Panc1 (cell line): Measurements from ENCODE around the gene GBF1. TPM values are rescaled to one million over a fixed set of nuclear protein-coding genes. Genes with fewer than 3 reads are reported as not detected.
"Not testable (repeated sequence)": the region's sequence is repeated elsewhere in the genome, so short reads cannot be mapped to it uniquely, and the experiment has no call there.

ENCODE experiments used
- ATAC-seq: fragments of 200-7000 bp; cut with Tn5 transposase; 2 replicates; pipeline ENCODE4 v1.9.1; 2020; ENCODE audit warnings: mild to moderate bottlenecking, moderate library complexity
- BruUV-seq: library from RNA; stranded (reverse); fragments of 400-500 nt; replicated peaks from 2 replicates; lab custom pipeline; 2021; lab: Mats Ljungman, UMichigan
- CTCF ChIA-PET: fragments of 300-600 bp; sonication (Branson Sonifier 250); formaldehyde crosslinking; loops from one replicate; lab custom pipeline; 2022; ENCODE audit warnings: antibody characterized with exemption; lab: Charles Lee
- POLR2A ChIA-PET: fragments of 300-600 bp; sonication (Branson Sonifier 250); formaldehyde crosslinking; loops from one replicate; lab custom pipeline; 2022; ENCODE audit warnings: antibody characterized with exemption; lab: Charles Lee
- DNase-seq: peaks from one replicate; pipeline ENCODE4 v3.0.0-alpha.2; 2010; ENCODE audit warnings: low read depth, low spot score
- H3K27ac ChIP-seq: 2 replicates; pipeline ENCODE4 v1.5.1; 2011; ENCODE audit warnings: mild to moderate bottlenecking, low read length, inconsistent platforms
- H3K27me3 ChIP-seq: fragments of 200-500 bp; sonication (Bioruptor generic); 2 replicates; pipeline ENCODE4 v1.6.0; 2014; ENCODE audit warnings: low read length, inconsistent platforms; ENCODE audit not compliant: control insufficient read depth, insufficient read depth
- H3K36me3 ChIP-seq: fragments of 200-500 bp; sonication (Bioruptor generic); 2 replicates; pipeline ENCODE4 v1.5.1; 2014; ENCODE audit warnings: inconsistent platforms, mild to moderate bottlenecking, low read length, moderate library complexity; ENCODE audit not compliant: control insufficient read depth, insufficient read depth
- H3K4me1 ChIP-seq: 2 replicates; pipeline ENCODE4 v1.5.1; 2011; ENCODE audit warnings: inconsistent platforms, mild to moderate bottlenecking, low read length, moderate library complexity; ENCODE audit not compliant: control insufficient read depth, insufficient read depth
- H3K4me3 ChIP-seq, 2 experiments: 2 replicates each; pipeline ENCODE4 v1.5.1; 2011 to 2012; ENCODE audit warnings: low read depth in 2 of 2, low read length in 2 of 2, mild to moderate bottlenecking in 2 of 2, inconsistent platforms in 1 of 2, moderate library complexity in 1 of 2
- H3K9me3 ChIP-seq: fragments of 200-500 bp; sonication (Bioruptor generic); 2 replicates; pipeline ENCODE4 v1.5.1; 2014; ENCODE audit warnings: low read depth, mild to moderate bottlenecking, inconsistent platforms, low read length, moderate library complexity; ENCODE audit not compliant: control insufficient read depth, insufficient read depth
- CTCF ChIP-seq: fragments of 450-650 bp; IDR thresholded peaks from 2 replicates; pipeline ENCODE4 v1.5.1; 2017; ENCODE audit warnings: mild to moderate bottlenecking
- POLR2AphosphoS5 ChIP-seq: IDR thresholded peaks from 2 replicates; pipeline ENCODE4 v1.6.1; 2012; ENCODE audit warnings: mild to moderate bottlenecking, low read depth, low read length, moderate library complexity
- REST ChIP-seq, 2 experiments: IDR thresholded peaks; 2 replicates each; pipeline ENCODE4 v1.6.1; 2011 to 2012; ENCODE audit warnings: low read depth in 2 of 2, control low read depth in 1 of 2, low read length in 1 of 2, mild to moderate bottlenecking in 1 of 2, moderate library complexity in 1 of 2; ENCODE audit not compliant: insufficient read depth in 1 of 2
- SIN3A ChIP-seq: IDR thresholded peaks from 2 replicates; pipeline ENCODE4 v1.6.1; 2012; ENCODE audit warnings: low read depth, mild to moderate bottlenecking, low read length, moderate library complexity, borderline replicate concordance; ENCODE audit not compliant: insufficient read depth
- TCF7L2 ChIP-seq: IDR thresholded peaks from 2 replicates; pipeline ENCODE4 v1.6.1; 2011; ENCODE audit warnings: mild to moderate bottlenecking, low read depth, low read length, inconsistent platforms
- in situ Hi-C: cut with HindIII; loops from 2 replicates; pipeline ENCODE4 v1.10.0; 2016; ENCODE audit warnings: low sequenced_read_pairs, low pct_unique_long_range_greater_than_20kb
- intact Hi-C: fragments of 100-400 bp; cut with micrococcal nuclease; formaldehyde crosslinking; loops from one replicate; pipeline ENCODE4 v1.10.0; 2022; ENCODE audit not compliant: unreplicated experiment
- total RNA-seq: library from RNA; stranded (reverse); gene quantifications from one replicate; pipeline ENCODE4 v1.2.1, GENCODE V29; 2021; ENCODE audit not compliant: unreplicated experiment

The GBF1 gene
- total RNA-seq, 1 experiment from 2014 or later: 65.0 TPM

- BruUV-seq: no TSS peak
- ChIA-PET CTCF (no interaction called here), POLR2A (interaction anchor here (0.5 kb wide), 1 partner anchor 15 kb away, joined by 5 read pairs; no protein-coding TSS in a partner anchor)
- ATAC-seq (no peak), DNase-seq (no peak)
- TF ChIP-seq POLR2AphosphoS5 (no peak), TCF7L2 (no peak)
- intact Hi-C loops (no loop called here), in situ Hi-C loops (no loop called here)
- Histone ChIP-seq H3K4me3 (no peak overlapping the region), H3K36me3 (no peaks in the 10 kb centered on the region), H3K4me1 (peaks cover 17% of the 10 kb centered on the region), H3K27me3 (no peaks in the 10 kb centered on the region), H3K27ac (no peak overlapping the region), H3K9me3 (no peaks in the 10 kb centered on the region)
These were observed 61.4 kb downstream of the GBF1 start for GRCh38 chr10:102306710-102307109.

- in situ Hi-C loops, H3K9me3 ChIP-seq, H3K4me3 ChIP-seq, BruUV-seq, H3K27me3 ChIP-seq, intact Hi-C loops, CTCF ChIA-PET, H3K27ac ChIP-seq, ATAC-seq, POLR2A ChIA-PET, DNase-seq, H3K36me3 ChIP-seq: not testable (repeated sequence)
- H3K4me1 ChIP-seq: peaks cover 29% of the 10 kb centered on the region
These were observed 63.0 kb downstream of the GBF1 start for GRCh38 chr10:102308318-102308717.

- intact Hi-C loops (no loop called here), in situ Hi-C loops (no loop called here)
- ChIA-PET POLR2A (interaction anchor here (0.6 kb wide), 1 partner anchor 86 kb away, joined by 4 read pairs; the partner anchor contains the start of gene NFKB2), CTCF (interaction anchor here (0.6 to 0.7 kb wide), 2 partner anchors 9 to 140 kb away, joined by 3 to 7 read pairs; no protein-coding TSS in a partner anchor)
- no TSS peak for BruUV-seq
- no peak for ATAC-seq
- Histone ChIP-seq H3K27ac (no peak overlapping the region), H3K27me3 (no peaks in the 10 kb centered on the region), H3K9me3 (no peaks in the 10 kb centered on the region), H3K4me1 (peaks cover 29% of the 10 kb centered on the region), H3K36me3 (no peaks in the 10 kb centered on the region), H3K4me3 (no peak overlapping the region)
- TF ChIP-seq POLR2AphosphoS5 (no peak), REST (IDR thresholded peaks at IDR 0.05; ENCODE audit: insufficient read depth in 1 of 2, low read depth in 2 of 2, low read length in 1 of 2) (no peak), TCF7L2 (no peak), SIN3A (no peak), CTCF (no peak)
- no peak for DNase-seq
These were observed 63.9 kb downstream of the GBF1 start for GRCh38 chr10:102309236-102309635.
